GM19468 (cell line): ENCODE results near the gene CAPG.
"Not testable (repeated sequence)": the region's sequence is repeated elsewhere in the genome, so short reads cannot be mapped to it uniquely, and the experiment has no call there.

ENCODE experiments used
- ATAC-seq: cut with Tn5 transposase; IDR thresholded peaks from one replicate; pipeline ENCODE4 v1.9.1; 2021; ENCODE audit warnings: mild to moderate bottlenecking, moderate library complexity, moderate number of reproducible peaks; ENCODE audit not compliant: unreplicated experiment; ENCODE audit errors: extremely low read depth

The CAPG gene

GRCh38 chr2:85439569-85439968, 29.4 kb upstream of the CAPG start:
- not testable (repeated sequence) for ATAC-seq

GRCh38 chr2:85439025-85439472, 28.9 kb upstream of the CAPG start:
- ATAC-seq: no peak

- ATAC-seq: no peak
Measured at GRCh38 chr2:85438201-85439024, 28.2 kb upstream of the CAPG start.

DNA sequence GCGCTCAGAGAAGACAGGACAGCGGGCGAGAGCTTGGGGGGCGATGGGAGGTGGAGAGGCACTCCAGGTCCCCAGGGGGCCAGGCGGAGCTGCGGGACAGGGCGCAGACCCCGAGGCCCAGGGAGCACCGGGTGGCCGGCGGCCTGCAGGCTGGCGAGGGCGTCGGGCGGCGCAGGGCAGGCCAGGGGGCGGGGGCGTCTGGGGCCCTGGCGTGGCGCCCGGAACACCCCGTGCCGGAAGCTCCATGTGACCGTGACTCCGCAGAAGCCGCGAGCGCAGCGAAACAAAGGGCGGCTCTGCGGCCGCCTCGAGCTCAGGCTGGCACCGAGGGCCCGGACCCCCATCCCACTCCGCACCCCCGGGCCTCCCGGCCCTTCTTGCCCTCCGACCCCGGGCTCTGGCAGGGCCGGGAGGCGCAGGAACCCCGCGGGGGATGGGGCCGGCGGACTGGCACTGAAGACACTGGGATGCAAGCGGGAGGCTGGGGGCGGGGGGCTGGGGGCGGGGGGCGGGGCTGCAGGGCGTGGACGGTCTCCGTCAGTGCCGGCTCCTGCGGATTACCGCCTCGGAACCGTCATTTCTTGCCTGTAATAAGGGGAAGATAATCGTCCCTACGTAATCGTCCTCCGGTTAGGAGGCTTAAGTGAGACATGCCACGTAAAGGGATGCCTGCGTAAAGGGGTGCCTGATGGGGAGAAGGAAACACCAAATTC, 27.5 kb upstream of the CAPG start:
- peak; percentile 93 for ATAC-seq

GRCh38 chr2:85436836-85437487, 26.8 kb upstream of the CAPG start:
- no peak for ATAC-seq

- no peak for ATAC-seq
Measured at GRCh38 chr2:85435981-85436835, 26.0 kb upstream of the CAPG start.

DNA sequence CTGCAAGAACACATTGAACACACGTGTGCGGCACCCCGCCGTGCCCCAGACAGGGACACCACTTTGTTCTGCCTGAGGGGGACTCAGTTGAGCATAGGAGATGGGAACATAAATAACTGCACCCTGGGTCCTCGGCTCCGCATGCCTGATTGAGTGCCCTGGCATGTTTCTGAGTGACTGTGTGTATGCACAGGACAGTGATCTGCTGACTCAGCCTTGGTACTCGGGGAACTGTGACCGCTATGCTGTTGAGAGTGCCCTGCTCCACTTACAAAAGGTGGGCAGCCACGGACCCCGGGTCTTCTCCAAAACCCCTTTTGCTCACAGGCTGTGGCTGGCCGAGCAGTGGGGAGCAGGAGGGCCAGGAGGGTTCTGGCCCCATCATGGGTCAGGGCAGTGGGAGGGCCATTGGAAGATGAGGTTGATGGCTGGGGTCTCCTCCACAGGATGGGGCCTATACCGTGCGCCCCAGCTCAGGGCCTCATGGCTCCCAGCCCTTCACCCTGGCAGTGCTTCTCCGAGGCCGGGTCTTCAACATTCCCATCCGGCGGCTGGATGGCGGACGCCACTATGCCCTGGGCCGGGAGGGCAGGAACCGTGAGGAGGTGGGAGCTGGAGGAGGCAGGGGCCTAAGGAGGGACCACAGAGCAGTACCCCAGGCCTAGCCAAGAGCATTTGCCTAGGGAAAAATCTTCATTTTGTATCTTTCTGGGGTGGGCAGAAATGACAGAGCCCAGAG, 25.2 kb upstream of the CAPG start:
- ATAC-seq: no peak

DNA sequence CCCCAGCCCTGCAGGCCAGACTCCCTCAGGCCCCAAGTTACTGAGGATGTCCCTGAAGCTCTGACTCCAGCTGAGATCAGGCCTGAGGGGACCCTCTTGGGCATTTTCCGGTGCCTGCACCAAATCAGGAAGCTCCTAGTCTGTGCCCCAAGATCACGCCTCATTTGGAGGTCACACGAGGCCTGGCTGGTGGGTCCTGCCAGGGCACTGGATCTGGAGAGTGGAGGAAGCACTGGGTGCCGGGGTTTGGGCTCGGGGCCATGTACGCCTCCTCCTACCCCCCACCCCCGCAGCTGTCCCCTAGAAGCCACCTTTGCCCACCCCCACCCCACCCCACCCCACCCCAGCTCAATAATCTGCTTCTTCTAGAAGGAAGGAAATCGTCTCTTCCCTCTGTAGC, 24.5 kb upstream of the CAPG start:
- ATAC-seq: no peak

DNA sequence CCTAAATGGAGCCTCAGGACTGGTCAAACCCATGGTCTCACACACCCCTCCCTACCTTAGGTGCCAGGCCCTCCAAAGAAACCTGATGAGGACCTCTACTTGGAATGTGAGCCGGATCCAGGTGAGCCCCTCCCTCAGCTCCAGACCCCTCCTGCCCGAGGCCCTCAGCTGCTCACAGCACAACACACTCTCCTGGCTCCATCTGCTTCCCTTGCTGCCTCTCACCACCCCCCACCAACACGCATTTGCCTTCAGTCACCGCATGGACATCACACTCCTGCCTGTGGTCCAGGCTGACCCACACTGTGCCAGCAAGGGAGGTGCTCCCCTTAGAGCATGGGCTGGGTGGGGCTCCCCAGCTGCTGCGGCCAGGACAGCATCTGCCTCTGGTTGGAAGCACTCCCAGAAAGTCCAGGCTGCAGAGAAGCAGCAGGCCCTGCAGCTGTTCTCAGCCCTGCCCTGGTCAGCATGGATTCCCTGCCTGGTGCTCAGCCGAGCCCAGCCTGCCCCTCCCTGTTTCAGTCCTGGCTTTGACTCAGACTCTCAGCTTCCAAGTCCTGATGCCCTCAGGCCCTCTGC, 23.4 kb upstream of the CAPG start:
- no peak for ATAC-seq

DNA sequence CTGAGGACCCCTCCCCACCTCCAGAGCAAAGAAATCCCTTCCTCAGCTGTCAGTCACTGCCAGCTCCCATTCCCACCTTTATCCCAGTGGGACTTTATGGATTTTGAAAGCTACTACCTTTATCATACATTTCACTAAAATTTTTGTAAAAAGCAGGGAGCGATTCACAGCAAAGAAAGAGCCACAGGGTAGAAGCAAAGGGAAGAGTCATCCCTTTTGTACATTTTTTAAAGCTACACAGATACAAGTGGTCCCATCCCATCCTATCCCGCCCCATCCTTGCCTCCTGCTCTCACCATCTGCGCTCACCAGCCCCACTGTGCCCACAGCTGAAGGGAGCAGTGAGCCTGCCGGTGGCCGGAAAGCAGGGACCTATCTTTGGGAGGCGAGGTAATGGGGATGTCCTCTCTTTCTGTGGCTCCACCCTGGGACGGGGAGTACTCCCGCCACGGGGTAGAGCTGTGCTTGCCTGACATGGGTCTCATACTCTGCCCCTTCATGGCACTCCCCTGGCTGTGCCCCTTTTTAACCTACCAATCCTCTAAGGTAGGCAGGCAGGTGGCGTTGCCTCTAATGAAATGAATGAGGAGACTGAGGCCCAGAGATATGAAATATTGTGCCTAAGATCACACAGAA, 21.5 kb upstream of the CAPG start:
- ATAC-seq: no peak

DNA sequence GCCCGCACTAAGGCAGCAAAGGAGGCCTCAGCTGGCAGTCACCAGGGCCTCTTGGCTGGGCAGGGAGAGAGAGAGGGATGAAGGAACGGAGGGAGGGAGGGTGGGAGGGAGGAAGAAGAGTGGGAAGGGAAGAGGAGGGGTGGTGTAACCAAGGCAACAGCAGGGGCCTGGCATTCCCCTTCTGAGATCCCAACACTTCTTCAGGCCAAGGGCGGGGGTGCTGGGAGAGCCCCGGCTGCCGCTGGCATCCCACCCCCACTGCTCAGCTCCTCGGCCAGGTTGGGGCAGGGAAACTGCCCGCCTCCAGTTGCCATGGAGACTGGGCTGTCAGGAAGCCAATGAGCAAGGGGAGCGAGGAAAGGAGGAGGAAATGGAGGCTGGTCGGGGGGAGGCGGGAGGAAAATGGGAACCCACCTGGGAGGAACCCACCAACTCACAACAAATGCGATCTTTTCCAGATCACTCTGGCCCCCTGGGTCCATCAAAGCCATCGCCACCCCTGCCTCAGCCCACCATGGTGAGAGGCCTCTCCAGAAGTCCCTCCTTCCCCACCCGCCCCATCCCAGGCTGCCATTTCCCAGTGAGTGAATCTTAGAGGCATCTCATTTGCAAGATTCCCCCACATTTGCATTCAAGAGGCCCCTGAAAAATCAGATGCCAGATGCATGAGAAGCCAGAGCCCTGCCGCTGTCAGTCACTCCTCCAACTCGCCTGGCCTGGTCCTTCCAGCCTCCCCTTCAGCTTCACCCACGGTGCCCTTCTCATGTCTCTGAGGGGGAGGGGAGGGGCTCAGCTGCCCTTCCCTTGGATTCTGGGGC, 20.8 kb upstream of the CAPG start:
- no peak for ATAC-seq

GRCh38 chr2:85429924-85430289, 19.7 kb upstream of the CAPG start:
- ATAC-seq: no peak

- ATAC-seq: no peak
Measured at GRCh38 chr2:85429213-85429923, 19.2 kb upstream of the CAPG start.

DNA sequence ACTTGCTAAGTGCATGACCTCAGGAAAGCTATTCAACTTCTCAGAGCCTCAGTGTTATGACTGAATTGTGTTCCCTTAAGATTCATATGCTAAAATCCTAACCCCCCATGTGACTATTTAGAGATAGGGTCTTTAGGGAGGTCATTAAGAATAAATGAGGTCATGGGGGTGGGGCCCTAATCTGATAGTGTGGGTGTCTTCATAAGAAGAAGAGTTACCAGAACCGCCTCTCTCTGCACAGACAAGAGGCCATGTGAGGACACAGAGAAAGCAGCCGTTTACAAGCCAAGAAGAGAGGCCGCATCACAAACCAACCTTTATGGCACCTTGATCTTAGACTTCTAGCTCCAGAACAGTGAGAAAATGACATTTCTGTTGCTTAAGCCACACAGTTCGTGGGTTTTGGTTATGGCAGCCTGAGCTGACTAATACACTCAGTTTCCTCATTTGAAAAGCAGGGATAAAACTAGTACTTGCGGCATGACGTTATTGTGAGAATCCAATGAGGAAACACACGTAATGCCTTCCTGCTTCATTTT, 18.2 kb upstream of the CAPG start:
- ATAC-seq: no peak

DNA sequence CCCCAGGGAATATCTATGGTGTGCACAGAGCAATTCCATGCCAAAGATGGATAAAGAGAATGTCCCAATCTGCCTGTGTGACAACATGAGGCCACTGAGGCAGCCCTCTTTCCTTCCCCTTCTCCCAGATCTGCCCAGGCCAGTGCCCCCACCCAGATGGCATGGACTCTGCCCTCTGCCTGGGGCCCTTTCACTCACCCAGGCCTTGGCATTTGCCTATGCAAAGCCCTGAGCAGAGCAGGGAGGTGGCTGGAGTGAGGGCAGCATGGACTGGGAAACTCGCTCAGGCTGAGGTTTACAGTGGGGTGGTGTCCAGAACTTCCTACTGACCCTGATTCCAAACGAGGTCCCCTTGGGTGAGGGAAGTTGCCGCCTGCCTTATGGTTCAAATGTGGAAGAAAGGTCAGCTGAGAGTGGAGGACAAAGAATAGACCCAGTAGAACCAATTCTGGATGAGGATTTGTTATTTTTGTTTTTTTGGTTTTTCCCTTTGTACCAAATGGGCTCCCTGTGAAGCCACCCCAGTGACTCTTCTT, 17.2 kb upstream of the CAPG start:
- ATAC-seq: no peak

GRCh38 chr2:85425588-85425987, 15.4 kb upstream of the CAPG start:
- ATAC-seq: no peak

- ATAC-seq: no peak
Measured at GRCh38 chr2:85423525-85423924, 13.4 kb upstream of the CAPG start.
